DND-41 (cell line): ENCODE data around the gene PMS2.

Source experiments
- EZH2 ChIP-seq: IDR thresholded peaks from 3 replicates; pipeline ENCODE4 v1.6.1; 2012; ENCODE audit warnings: borderline replicate concordance, low read depth, mild to moderate bottlenecking, moderate library complexity, low read length, inconsistent platforms; ENCODE audit not compliant: severe bottlenecking
- TF ChIP-seq, protein P1 (sequence below): IDR thresholded peaks from 2 replicates; pipeline ENCODE4 v1.5.1; 2012; ENCODE audit warnings: borderline replicate concordance, low read length, moderate library complexity, mild to moderate bottlenecking; ENCODE audit not compliant: poor library complexity, severe bottlenecking; ENCODE audit errors: extremely low read depth

- TF ChIP-seq EZH2, result no peak
- TF ChIP-seq, protein P1, sequence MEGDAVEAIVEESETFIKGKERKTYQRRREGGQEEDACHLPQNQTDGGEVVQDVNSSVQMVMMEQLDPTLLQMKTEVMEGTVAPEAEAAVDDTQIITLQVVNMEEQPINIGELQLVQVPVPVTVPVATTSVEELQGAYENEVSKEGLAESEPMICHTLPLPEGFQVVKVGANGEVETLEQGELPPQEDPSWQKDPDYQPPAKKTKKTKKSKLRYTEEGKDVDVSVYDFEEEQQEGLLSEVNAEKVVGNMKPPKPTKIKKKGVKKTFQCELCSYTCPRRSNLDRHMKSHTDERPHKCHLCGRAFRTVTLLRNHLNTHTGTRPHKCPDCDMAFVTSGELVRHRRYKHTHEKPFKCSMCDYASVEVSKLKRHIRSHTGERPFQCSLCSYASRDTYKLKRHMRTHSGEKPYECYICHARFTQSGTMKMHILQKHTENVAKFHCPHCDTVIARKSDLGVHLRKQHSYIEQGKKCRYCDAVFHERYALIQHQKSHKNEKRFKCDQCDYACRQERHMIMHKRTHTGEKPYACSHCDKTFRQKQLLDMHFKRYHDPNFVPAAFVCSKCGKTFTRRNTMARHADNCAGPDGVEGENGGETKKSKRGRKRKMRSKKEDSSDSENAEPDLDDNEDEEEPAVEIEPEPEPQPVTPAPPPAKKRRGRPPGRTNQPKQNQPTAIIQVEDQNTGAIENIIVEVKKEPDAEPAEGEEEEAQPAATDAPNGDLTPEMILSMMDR, result peak; percentile 63
Measured at GRCh38 chr7:6026011-6026819, 17.4 kb upstream of the PMS2 start.
